Panc1 (cell line): ENCODE data around the gene POU2AF3. TPM values are rescaled to one million over a fixed set of nuclear protein-coding genes. Genes with fewer than 3 reads are reported as not detected.

ENCODE experiments used
- ATAC-seq: fragments of 200-7000 bp; cut with Tn5 transposase; 2 replicates; pipeline ENCODE4 v1.9.1; 2020; ENCODE audit warnings: mild to moderate bottlenecking, moderate library complexity
- BruUV-seq: library from RNA; stranded (reverse); fragments of 400-500 nt; replicated peaks from 2 replicates; lab custom pipeline; 2021; lab: Mats Ljungman, UMichigan
- CTCF ChIA-PET: fragments of 300-600 bp; sonication (Branson Sonifier 250); formaldehyde crosslinking; loops from one replicate; lab custom pipeline; 2022; ENCODE audit warnings: antibody characterized with exemption; lab: Charles Lee
- POLR2A ChIA-PET: fragments of 300-600 bp; sonication (Branson Sonifier 250); formaldehyde crosslinking; loops from one replicate; lab custom pipeline; 2022; ENCODE audit warnings: antibody characterized with exemption; lab: Charles Lee
- DNase-seq: peaks from one replicate; pipeline ENCODE4 v3.0.0-alpha.2; 2010; ENCODE audit warnings: low read depth, low spot score
- H3K27ac ChIP-seq: 2 replicates; pipeline ENCODE4 v1.5.1; 2011; ENCODE audit warnings: mild to moderate bottlenecking, low read length, inconsistent platforms
- H3K27me3 ChIP-seq: fragments of 200-500 bp; sonication (Bioruptor generic); 2 replicates; pipeline ENCODE4 v1.6.0; 2014; ENCODE audit warnings: low read length, inconsistent platforms; ENCODE audit not compliant: control insufficient read depth, insufficient read depth
- H3K36me3 ChIP-seq: fragments of 200-500 bp; sonication (Bioruptor generic); 2 replicates; pipeline ENCODE4 v1.5.1; 2014; ENCODE audit warnings: inconsistent platforms, mild to moderate bottlenecking, low read length, moderate library complexity; ENCODE audit not compliant: control insufficient read depth, insufficient read depth
- H3K4me1 ChIP-seq: 2 replicates; pipeline ENCODE4 v1.5.1; 2011; ENCODE audit warnings: inconsistent platforms, mild to moderate bottlenecking, low read length, moderate library complexity; ENCODE audit not compliant: control insufficient read depth, insufficient read depth
- H3K4me3 ChIP-seq, 2 experiments: 2 replicates each; pipeline ENCODE4 v1.5.1; 2011 to 2012; ENCODE audit warnings: low read depth in 2 of 2, low read length in 2 of 2, mild to moderate bottlenecking in 2 of 2, inconsistent platforms in 1 of 2, moderate library complexity in 1 of 2
- H3K9me3 ChIP-seq: fragments of 200-500 bp; sonication (Bioruptor generic); 2 replicates; pipeline ENCODE4 v1.5.1; 2014; ENCODE audit warnings: low read depth, mild to moderate bottlenecking, inconsistent platforms, low read length, moderate library complexity; ENCODE audit not compliant: control insufficient read depth, insufficient read depth
- CTCF ChIP-seq: fragments of 450-650 bp; IDR thresholded peaks from 2 replicates; pipeline ENCODE4 v1.5.1; 2017; ENCODE audit warnings: mild to moderate bottlenecking
- POLR2AphosphoS5 ChIP-seq: IDR thresholded peaks from 2 replicates; pipeline ENCODE4 v1.6.1; 2012; ENCODE audit warnings: mild to moderate bottlenecking, low read depth, low read length, moderate library complexity
- REST ChIP-seq, 2 experiments: IDR thresholded peaks; 2 replicates each; pipeline ENCODE4 v1.6.1; 2011 to 2012; ENCODE audit warnings: low read depth in 2 of 2, control low read depth in 1 of 2, low read length in 1 of 2, mild to moderate bottlenecking in 1 of 2, moderate library complexity in 1 of 2; ENCODE audit not compliant: insufficient read depth in 1 of 2
- SIN3A ChIP-seq: IDR thresholded peaks from 2 replicates; pipeline ENCODE4 v1.6.1; 2012; ENCODE audit warnings: low read depth, mild to moderate bottlenecking, low read length, moderate library complexity, borderline replicate concordance; ENCODE audit not compliant: insufficient read depth
- TCF7L2 ChIP-seq: IDR thresholded peaks from 2 replicates; pipeline ENCODE4 v1.6.1; 2011; ENCODE audit warnings: mild to moderate bottlenecking, low read depth, low read length, inconsistent platforms
- in situ Hi-C: cut with HindIII; loops from 2 replicates; pipeline ENCODE4 v1.10.0; 2016; ENCODE audit warnings: low sequenced_read_pairs, low pct_unique_long_range_greater_than_20kb
- intact Hi-C: fragments of 100-400 bp; cut with micrococcal nuclease; formaldehyde crosslinking; loops from one replicate; pipeline ENCODE4 v1.10.0; 2022; ENCODE audit not compliant: unreplicated experiment
- total RNA-seq: library from RNA; stranded (reverse); gene quantifications from one replicate; pipeline ENCODE4 v1.2.1, GENCODE V29; 2021; ENCODE audit not compliant: unreplicated experiment

POU2AF3 gene
- total RNA-seq, 1 experiment from 2014 or later, result 0.64 TPM

- no TSS peak for BruUV-seq
- ChIA-PET POLR2A (no interaction called here), CTCF (no interaction called here)
- Histone ChIP-seq H3K9me3 (no peaks in the 10 kb centered on the region), H3K4me3 (no peak overlapping the region), H3K36me3 (no peaks in the 10 kb centered on the region), H3K27me3 (peaks cover 3% of the 10 kb centered on the region; the same call in 1 of the 2 replicates), H3K4me1 (no peaks in the 10 kb centered on the region), H3K27ac (no peak overlapping the region)
- DNase-seq (no peak), ATAC-seq (no peak)
- TF ChIP-seq SIN3A (no peak), REST (IDR thresholded peaks at IDR 0.05; ENCODE audit: insufficient read depth in 1 of 2, low read depth in 2 of 2, low read length in 1 of 2) (no peak), TCF7L2 (no peak), POLR2AphosphoS5 (no peak), CTCF (no peak)
- in situ Hi-C loops, result no loop called here
- intact Hi-C loops, result no loop called here
Observed at GRCh38 chr11:111348147-111348546, 49.8 kb downstream of the POU2AF3 start.

GRCh38 chr11:111349191-111349695 is 50.9 kb downstream of the POU2AF3 start:
- no peaks in the 10 kb centered on the region for H3K36me3 ChIP-seq
- no peaks in the 10 kb centered on the region for H3K4me1 ChIP-seq
- H3K27ac ChIP-seq, result no peak overlapping the region
- DNase-seq (no peak), ATAC-seq (no peak)
- H3K27me3 ChIP-seq, result peaks cover 3% of the 10 kb centered on the region; the same call in 1 of the 2 replicates
- in situ Hi-C loops (no loop called here), intact Hi-C loops (no loop called here)
- POLR2A ChIA-PET, result interaction anchor here (0.6 kb wide), 1 partner anchor 21 kb away, joined by 3 read pairs; no protein-coding TSS in a partner anchor
- no peaks in the 10 kb centered on the region for H3K9me3 ChIP-seq
- TF ChIP-seq TCF7L2, result no peak
- TF ChIP-seq CTCF, result no peak
- no peak for TF ChIP-seq REST (IDR thresholded peaks at IDR 0.05; ENCODE audit: insufficient read depth in 1 of 2, low read depth in 2 of 2, low read length in 1 of 2)
- TF ChIP-seq POLR2AphosphoS5, result no peak
- TF ChIP-seq SIN3A, result no peak
- CTCF ChIA-PET, result no interaction called here
- BruUV-seq, result no TSS peak
- H3K4me3 ChIP-seq, result no peak overlapping the region
